ENCODE data around the gene PDE4D.

The PDE4D gene

DNA sequence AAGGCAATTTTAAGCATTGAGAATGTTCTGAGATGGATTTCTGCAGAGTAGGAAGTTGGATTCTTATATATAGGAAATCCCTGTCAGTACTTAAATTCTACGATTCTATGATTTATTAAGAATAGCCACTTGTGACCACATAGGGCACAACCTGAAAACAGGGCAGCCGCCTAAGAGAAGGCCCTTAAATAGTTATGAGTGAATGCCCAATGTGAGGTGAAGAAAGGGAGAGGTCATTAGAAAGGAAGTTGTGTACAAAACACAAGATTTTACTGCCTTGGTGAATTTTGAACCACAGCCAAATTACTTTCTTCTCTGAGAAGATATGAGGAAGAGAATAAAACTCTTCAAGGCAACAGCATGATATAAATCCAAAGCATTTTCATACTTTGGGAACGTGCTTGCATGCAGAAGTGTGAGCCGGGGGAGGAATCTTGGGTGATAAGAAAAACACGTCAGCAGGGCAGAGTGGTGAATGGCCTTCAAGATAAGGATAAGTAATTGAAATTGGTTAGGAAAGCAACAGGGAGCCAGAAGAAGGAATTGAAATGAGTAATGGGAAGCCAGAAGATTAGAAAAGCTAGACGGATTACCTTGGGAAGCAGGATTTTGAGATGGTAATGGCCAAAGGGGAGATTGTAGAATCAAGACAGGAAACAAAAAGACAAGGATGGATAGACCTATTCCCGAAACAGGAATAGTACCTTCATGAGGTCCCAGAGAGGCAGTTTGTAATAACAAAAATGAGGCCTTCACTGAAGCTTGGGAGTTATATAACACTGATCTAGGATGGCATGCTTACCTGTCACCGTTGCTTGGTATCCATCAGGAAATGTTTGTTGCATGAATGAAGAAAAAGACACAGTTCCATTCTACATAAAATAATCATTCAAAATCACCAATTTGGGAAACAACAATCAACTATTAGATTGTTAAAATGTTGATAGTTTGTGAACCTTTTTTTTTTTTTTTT is 244.3 kb downstream of the PDE4D start:
- no peak for DNase-seq

DNA sequence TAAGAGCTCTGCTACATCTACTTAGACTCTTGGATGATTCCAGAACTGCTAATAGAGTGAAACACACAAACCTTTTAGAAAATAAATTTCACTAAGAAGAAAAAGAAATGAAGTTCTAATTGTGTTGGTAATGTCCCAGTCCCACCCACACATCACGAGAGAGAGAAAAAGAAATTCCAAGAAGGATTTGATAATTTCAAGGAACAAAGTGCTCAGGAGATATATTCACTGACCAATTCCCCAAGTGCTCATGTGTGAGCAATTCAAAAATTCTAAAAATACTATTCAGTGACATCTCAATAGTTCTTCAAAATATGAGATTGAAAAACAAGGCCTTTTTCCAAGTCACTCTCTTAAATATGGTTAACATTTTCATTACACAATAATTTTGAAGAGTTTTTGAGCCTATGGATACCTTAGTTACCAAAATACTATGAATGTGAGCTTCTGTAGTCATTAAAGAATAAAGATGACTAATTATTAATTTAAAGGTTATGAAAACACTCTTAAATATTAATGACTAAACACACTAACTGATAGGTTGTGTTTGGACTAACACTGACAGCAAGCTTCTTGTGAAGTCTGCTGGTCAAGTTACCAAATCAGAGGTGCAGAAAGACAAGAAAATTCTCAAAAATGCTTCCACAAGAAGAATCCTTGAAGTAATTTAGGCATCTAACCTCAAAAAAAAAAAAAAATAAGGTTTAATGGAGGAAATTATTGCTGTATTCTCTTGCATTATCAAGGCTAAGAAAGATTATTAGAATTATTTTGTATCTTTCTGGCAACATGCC is 245.3 kb downstream of the PDE4D start:
- no peak for DNase-seq

DNA sequence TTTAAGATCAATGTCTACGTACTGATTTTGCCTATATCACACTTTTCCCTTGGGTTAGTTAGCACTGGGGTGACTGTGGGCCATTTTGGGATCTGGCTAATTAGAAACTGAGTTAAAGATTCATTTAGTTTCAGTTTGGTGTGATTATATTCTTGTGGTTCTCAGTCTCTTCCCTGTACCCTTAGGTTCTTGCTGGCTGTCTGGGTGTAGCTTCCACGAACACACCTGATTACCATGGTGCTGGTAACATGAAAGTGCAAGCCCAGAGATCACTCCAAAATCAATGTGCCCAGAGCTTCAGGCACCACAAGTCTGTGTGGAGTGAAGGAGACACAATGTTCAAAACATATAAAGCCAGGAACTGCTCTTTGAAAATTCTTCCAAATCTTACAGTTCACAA is 248.1 kb downstream of the PDE4D start:
- DNase-seq = no peak

DNA sequence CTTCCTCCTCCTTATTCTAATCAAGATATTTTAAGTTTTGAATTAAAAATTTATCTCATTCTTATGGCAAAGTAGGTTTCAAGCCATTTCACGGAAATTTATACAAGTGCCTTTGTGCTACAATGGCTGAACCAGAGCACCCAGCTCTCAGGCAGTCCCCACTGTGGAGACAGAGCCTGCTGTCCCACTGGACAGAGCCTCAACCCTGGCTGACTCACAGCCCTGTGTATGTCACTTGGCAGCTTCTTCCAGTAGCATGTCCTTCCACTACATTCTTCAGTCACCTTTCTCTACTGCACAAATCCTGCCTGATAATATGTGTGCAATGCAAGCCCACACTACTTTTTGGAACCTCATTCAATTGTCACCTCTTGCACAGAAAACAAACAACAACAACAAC is 253.1 kb downstream of the PDE4D start:
- no peak for DNase-seq

DNA sequence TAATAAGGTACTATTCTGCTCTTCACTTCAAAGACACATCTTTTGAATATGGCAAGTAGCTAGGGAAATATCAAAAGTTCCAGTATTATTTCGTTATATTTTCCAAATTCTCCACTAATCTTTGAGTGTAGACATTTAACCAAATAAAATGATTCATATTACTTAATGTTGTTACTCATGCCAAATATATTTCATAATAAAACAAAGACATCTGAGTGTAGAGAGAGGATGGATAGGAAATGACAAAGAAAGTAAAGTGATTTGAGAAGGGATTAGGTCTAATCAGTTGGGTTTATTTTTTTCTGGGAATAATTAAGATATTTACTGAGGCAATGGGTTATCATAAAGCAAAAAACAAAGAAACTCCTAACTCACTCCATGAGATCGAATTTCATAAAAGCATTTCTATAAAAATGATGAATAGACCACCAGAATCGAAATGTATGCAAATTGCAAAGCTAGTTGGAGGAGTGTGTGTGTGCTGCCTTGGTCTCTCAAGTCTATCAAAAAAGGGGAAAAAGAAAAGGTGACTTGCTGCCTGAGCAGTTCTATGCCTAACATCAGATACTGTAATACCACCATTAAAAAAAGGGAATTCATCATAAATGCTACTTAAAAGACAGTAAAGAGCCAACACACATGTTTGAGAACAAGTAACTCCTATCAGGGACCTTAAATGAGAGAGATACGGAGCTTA is 255.5 kb downstream of the PDE4D start:
- DNase-seq = no peak

DNA sequence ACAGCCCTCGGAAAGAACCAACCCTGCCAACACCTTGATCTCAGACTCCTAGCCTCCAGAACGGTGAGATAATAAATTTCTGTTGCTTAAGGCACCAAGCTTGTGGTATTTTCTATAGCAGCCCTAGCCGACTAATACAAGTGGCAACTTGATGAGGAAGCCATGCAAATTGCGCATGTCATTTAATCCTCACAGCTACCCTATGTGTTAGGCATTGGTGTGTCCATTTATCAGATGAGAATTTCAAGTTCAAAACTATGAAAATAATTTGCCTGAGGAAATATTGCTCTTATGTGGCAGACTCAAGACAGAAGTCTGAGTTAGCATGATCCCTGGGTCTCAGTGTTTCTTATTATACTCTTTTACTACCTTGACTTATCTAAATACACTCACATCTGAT is 264.0 kb downstream of the PDE4D start:
- no peak for DNase-seq

- no peak for DNase-seq
These were observed 265.3 kb downstream of the PDE4D start for GRCh38 chr5:59628062-59628828.

GRCh38 chr5:59624898-59625297 is 268.6 kb downstream of the PDE4D start:
- DNase-seq = no peak

- no peak for DNase-seq
These were observed 270.7 kb downstream of the PDE4D start for GRCh38 chr5:59622848-59623247.

DNA sequence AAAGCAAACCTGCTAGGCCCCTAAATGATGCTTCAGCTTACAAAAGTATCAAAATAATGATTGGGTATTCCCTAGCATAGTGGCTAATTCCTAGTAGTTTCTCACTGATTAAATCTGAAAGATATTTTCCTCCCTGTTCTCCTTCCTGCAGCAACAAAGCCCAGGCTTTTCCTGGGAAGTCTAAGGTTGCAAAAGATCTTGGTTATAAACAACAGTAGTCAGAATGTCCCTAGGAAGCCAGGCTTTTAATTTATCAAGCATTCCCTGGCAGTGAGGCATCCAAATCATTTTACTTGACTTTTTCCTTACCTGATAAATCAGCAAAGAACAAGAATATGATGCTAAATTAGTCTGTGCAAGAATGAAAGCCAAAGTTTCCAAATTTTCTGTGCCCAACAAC is 272.0 kb downstream of the PDE4D start:
- DNase-seq = no peak

GRCh38 chr5:59620535-59621212 is 272.9 kb downstream of the PDE4D start:
- no peak for DNase-seq

DNA sequence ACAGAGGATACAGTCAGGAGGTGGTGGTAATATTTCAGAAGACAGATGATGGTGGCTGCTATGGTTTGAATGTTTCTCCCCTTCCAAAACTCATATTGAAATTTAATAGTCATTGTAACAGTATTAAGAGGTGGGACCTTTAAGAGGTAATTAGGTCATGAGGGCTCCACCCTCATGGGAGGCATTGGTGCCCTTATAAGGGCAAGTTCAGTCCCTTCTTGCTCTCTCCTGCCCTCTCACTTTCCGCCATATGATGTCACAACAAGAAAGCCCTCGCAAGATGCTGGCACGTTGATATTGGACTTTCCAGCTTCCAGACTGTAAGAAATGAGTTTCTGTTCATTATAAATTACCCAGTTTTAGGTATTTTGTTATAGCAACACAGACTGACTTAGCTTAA is 274.9 kb downstream of the PDE4D start:
- DNase-seq = no peak

- DNase-seq = no peak
These were observed 276.2 kb downstream of the PDE4D start for GRCh38 chr5:59617186-59617771.

DNA sequence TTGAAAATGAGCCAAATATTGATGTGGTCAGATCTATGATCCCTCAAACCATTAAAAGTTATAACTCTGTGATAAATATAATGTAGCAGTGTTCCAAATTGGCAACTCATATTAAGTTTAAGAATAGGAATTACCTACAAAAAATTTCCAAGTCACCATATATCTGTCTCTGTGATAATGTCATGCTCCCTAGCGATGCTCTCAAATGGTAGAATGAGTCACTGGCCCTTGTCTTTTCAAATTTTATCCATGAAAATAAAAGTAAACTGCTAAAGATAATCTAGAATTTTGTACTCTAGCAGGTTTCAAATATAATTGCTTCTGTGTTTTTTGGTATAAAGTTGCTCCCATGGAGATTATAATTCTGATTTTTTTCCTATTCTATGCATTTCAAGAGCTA is 277.1 kb downstream of the PDE4D start:
- no peak for DNase-seq

- no peak for DNase-seq
These were observed 278.3 kb downstream of the PDE4D start for GRCh38 chr5:59615272-59615671.

GRCh38 chr5:59609501-59610265 is 283.8 kb downstream of the PDE4D start:
- DNase-seq = no peak

DNA sequence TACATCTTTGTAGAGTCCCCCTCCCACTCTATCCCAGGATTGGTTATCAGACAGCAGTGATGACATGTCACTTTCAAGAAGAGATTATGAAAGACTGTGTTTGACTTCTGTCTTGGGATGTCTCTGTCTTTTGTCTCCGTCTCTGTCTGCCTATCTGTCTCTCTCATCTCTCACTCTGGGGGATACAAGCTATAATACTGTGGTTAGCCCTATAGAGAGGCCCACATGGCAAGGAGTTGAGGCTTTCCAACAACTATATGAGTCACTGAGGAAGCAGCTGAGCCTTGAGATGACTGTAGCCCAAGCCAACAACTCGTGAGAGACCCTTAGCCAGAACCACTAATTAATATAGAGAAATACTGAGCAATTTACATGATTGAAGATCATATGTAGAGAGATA is 284.8 kb downstream of the PDE4D start:
- no peak for DNase-seq

- DNase-seq = no peak
These were observed 286.3 kb downstream of the PDE4D start for GRCh38 chr5:59607138-59607765.

DNA sequence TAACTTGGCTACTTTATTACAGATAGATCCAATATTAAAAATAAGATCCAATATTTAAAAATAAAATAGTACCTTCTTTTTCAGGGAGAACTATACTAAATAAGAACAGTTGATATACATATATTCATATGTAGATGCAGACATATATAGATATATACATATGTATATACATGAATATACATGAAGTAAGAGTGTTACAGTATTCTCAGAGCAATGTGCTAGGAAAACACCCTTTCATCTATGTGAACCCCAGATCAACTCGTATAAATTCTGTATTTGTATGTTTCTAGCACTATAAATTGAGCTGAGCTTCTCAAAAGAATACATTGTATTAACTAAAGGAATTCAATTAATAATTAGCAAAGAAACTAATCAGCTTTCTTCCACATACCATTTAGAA is 287.6 kb downstream of the PDE4D start:
- no peak for DNase-seq

DNA sequence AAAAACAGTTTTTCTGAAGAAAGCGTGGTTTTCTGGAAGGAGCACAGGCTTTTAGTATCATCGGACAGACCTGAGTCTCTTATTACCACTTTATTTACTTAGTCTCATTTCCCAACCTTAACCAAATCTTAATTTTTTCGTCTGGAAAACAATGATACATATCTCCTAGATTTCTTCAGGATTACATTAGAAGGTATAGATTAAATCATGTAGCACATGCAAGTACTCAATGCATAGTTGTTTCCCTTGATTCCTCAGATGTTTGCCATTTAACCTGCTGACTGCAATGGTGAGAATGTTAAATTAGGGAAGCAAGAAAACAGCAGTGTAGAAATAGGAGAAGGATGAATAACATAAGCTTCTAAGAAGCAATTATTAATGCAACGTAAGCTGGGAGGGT is 289.4 kb downstream of the PDE4D start:
- DNase-seq = no peak

Data from T-helper 9 cell (primary cell).